Liver (tissue), 9 donors: ENCODE data around the gene PAAF1. TPM values are rescaled to one million over a fixed set of nuclear protein-coding genes. Genes with fewer than 3 reads are reported as not detected.

ENCODE experiments used
- DNase-seq: peaks from one replicate; pipeline ENCODE4 v3.0.0-alpha.2; 2017; ENCODE audit warnings: low spot score
- H3K27ac ChIP-seq, 2 donors: one replicate each; pipeline ENCODE4 v1.7.0; 2013; ENCODE audit warnings: inconsistent platforms in 2 of 2, low read length in 2 of 2, control low read depth in 1 of 2, low read depth in 1 of 2, mild to moderate bottlenecking in 1 of 2
- H3K27me3 ChIP-seq, 4 donors: one replicate each; pipeline versions ENCODE4 v1.6.1 to v1.7.0; 2013; ENCODE audit warnings: low read length in 3 of 4, inconsistent platforms in 1 of 4, mild to moderate bottlenecking in 1 of 4, moderate library complexity in 1 of 4; ENCODE audit not compliant: control insufficient read depth in 4 of 4, insufficient read depth in 4 of 4
- H3K36me3 ChIP-seq, 4 donors: one replicate each; pipeline versions ENCODE4 v1.6.1 to v1.7.0; 2013; ENCODE audit warnings: low read length in 3 of 4, mild to moderate bottlenecking in 3 of 4, low read depth in 1 of 4, moderate library complexity in 1 of 4; ENCODE audit not compliant: control insufficient read depth in 4 of 4, insufficient read depth in 3 of 4
- H3K4me1 ChIP-seq, 4 donors: one replicate each; pipeline versions ENCODE4 v1.6.1 to v1.7.0; 2013; ENCODE audit warnings: low read length in 3 of 4, mild to moderate bottlenecking in 3 of 4, moderate library complexity in 1 of 4; ENCODE audit not compliant: control insufficient read depth in 4 of 4, insufficient read depth in 4 of 4
- H3K4me3 ChIP-seq, 3 donors: one replicate each; pipeline versions ENCODE4 v1.6.1 to v1.7.0; 2013; ENCODE audit warnings: low read length in 3 of 3, control low read depth in 1 of 3, low read depth in 1 of 3, mild to moderate bottlenecking in 1 of 3
- H3K9ac ChIP-seq, 2 donors: one replicate each; pipeline ENCODE4 v1.7.0; 2013; ENCODE audit warnings: low read length in 2 of 2, mild to moderate bottlenecking in 2 of 2, moderate library complexity in 2 of 2, control low read depth in 1 of 2, low read depth in 1 of 2
- H3K9me3 ChIP-seq, 4 donors: one replicate each; pipeline versions ENCODE4 v1.6.1 to v1.7.0; 2013; ENCODE audit warnings: low read length in 3 of 4; ENCODE audit not compliant: control insufficient read depth in 4 of 4
- EGR1 ChIP-seq, 2 donors: IDR thresholded peaks; 2 replicates each; pipeline ENCODE4 v1.6.1; 2016 to 2018; ENCODE audit warnings: antibody characterized with exemption in 2 of 2, low read depth in 2 of 2
- FOXA1 ChIP-seq: IDR thresholded peaks from 2 replicates; pipeline ENCODE4 v1.6.1; 2016; ENCODE audit warnings: antibody characterized with exemption
- FOXA2 ChIP-seq: IDR thresholded peaks from 2 replicates; pipeline ENCODE4 v1.6.1; 2016; ENCODE audit warnings: antibody characterized with exemption
- GABPA ChIP-seq, 2 donors: IDR thresholded peaks in 1 of 2; conservative IDR thresholded peaks in 1 of 2; 2 replicates each; pipeline ENCODE4 v1.6.1; 2016; ENCODE audit warnings: antibody characterized with exemption in 2 of 2, mild to moderate bottlenecking in 1 of 2, moderate library complexity in 1 of 2
- HNF4A ChIP-seq, 2 donors: conservative IDR thresholded peaks; 2 replicates each; pipeline ENCODE4 v1.6.1; 2016; ENCODE audit warnings: antibody characterized with exemption in 2 of 2, mild to moderate bottlenecking in 2 of 2
- HNF4G ChIP-seq: IDR thresholded peaks from 2 replicates; pipeline ENCODE4 v1.6.1; 2016; ENCODE audit warnings: antibody characterized with exemption
- JUND ChIP-seq, 2 donors: IDR thresholded peaks; 2 replicates each; pipeline ENCODE4 v1.6.1; 2016; ENCODE audit warnings: antibody characterized with exemption in 2 of 2
- MAX ChIP-seq: IDR thresholded peaks from 2 replicates; pipeline ENCODE4 v1.6.1; 2016; ENCODE audit warnings: antibody characterized with exemption
- NR2F2 ChIP-seq: IDR thresholded peaks from 2 replicates; pipeline ENCODE4 v1.6.1; 2016; ENCODE audit warnings: antibody characterized with exemption
- RAD21 ChIP-seq, 2 donors: IDR thresholded peaks; 2 replicates each; pipeline ENCODE4 v1.6.1; 2016; ENCODE audit warnings: antibody characterized with exemption in 2 of 2, mild to moderate bottlenecking in 2 of 2
- RXRA ChIP-seq, 2 donors: IDR thresholded peaks; 2 replicates each; pipeline ENCODE4 v1.6.1; 2017 to 2018; ENCODE audit warnings: antibody characterized with exemption in 2 of 2, mild to moderate bottlenecking in 1 of 2
- SP1 ChIP-seq: IDR thresholded peaks from 2 replicates; pipeline ENCODE4 v1.6.1; 2018; ENCODE audit warnings: antibody characterized with exemption, mild to moderate bottlenecking
- TAF1 ChIP-seq: conservative IDR thresholded peaks from 2 replicates; pipeline ENCODE4 v1.6.1; 2016; ENCODE audit warnings: antibody characterized with exemption, mild to moderate bottlenecking
- YY1 ChIP-seq: IDR thresholded peaks from 2 replicates; pipeline ENCODE4 v1.6.1; 2016; ENCODE audit warnings: antibody characterized with exemption, mild to moderate bottlenecking
- WGBS: extraction: QIAGEN DNeasy Blood & Tissue Kit; methylation state at CpG from one replicate; pipeline ENCODE4 v1.1.7; 2013; 5-methylcytosine and 5-hydroxymethylcytosine counted together
- polyA plus RNA-seq, 2 donors: library from polyadenylated mRNA; stranded (reverse) in 1 of 2; unstranded in 1 of 2; fragments of 200-250 nt in 1 of 2; fragments of >200 nt in 1 of 2; fragmentation: Nextera tagmentation in 1 of 2; extraction: Ambion mirVana in 1 of 2; gene quantifications; one replicate each; pipeline versions ENCODE4 v1.2.1 to v1.2.3, GENCODE V29; 2013 to 2015
- total RNA-seq, 2 donors: library from RNA; depleted of rRNA; stranded (reverse); fragments of >200 nt; gene quantifications; one replicate each; pipeline ENCODE4 v1.2.3, GENCODE V29; 2014
- TF ChIP-seq, protein P1 (sequence below): IDR thresholded peaks from 2 replicates; pipeline ENCODE4 v1.6.1; 2016; ENCODE audit warnings: antibody characterized with exemption
- TF ChIP-seq, protein P2 (sequence below): IDR thresholded peaks from 2 replicates; pipeline ENCODE4 v1.6.1; 2016; ENCODE audit warnings: antibody characterized with exemption, mild to moderate bottlenecking
- TF ChIP-seq, protein P3 (sequence below): IDR thresholded peaks from 2 replicates; pipeline ENCODE4 v1.6.1; 2016; ENCODE audit warnings: antibody characterized with exemption
- donor health status: healthy.
- donor health status: healthy.
- donor health status: healthy.
- donor health status: healthy.
- donor health status: healthy.

Gene PAAF1
- total and polyA plus RNA-seq, 4 donors = 5.3 to 10.4 (median 8.3) TPM

- H3K27me3 ChIP-seq = no peaks in the 10 kb centered on the region
- peaks cover 0 to 3% (median 1%) of the 10 kb centered on the region in 4 donors for H3K36me3 ChIP-seq
- H3K9ac ChIP-seq = no peak overlapping the region
- no peaks in the 10 kb centered on the region for H3K9me3 ChIP-seq
- no peaks in the 10 kb centered on the region for H3K4me1 ChIP-seq
- no peak for DNase-seq
- no peak overlapping the region for H3K27ac ChIP-seq
- TF ChIP-seq, protein P1, sequence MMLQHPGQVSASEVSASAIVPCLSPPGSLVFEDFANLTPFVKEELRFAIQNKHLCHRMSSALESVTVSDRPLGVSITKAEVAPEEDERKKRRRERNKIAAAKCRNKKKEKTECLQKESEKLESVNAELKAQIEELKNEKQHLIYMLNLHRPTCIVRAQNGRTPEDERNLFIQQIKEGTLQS = no peak
- TF ChIP-seq SP1 = no peak
- no peak for TF ChIP-seq TAF1
- TF ChIP-seq, protein P2, sequence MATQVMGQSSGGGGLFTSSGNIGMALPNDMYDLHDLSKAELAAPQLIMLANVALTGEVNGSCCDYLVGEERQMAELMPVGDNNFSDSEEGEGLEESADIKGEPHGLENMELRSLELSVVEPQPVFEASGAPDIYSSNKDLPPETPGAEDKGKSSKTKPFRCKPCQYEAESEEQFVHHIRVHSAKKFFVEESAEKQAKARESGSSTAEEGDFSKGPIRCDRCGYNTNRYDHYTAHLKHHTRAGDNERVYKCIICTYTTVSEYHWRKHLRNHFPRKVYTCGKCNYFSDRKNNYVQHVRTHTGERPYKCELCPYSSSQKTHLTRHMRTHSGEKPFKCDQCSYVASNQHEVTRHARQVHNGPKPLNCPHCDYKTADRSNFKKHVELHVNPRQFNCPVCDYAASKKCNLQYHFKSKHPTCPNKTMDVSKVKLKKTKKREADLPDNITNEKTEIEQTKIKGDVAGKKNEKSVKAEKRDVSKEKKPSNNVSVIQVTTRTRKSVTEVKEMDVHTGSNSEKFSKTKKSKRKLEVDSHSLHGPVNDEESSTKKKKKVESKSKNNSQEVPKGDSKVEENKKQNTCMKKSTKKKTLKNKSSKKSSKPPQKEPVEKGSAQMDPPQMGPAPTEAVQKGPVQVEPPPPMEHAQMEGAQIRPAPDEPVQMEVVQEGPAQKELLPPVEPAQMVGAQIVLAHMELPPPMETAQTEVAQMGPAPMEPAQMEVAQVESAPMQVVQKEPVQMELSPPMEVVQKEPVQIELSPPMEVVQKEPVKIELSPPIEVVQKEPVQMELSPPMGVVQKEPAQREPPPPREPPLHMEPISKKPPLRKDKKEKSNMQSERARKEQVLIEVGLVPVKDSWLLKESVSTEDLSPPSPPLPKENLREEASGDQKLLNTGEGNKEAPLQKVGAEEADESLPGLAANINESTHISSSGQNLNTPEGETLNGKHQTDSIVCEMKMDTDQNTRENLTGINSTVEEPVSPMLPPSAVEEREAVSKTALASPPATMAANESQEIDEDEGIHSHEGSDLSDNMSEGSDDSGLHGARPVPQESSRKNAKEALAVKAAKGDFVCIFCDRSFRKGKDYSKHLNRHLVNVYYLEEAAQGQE = no peak
- TF ChIP-seq MAX = no peak
- TF ChIP-seq, protein P3, sequence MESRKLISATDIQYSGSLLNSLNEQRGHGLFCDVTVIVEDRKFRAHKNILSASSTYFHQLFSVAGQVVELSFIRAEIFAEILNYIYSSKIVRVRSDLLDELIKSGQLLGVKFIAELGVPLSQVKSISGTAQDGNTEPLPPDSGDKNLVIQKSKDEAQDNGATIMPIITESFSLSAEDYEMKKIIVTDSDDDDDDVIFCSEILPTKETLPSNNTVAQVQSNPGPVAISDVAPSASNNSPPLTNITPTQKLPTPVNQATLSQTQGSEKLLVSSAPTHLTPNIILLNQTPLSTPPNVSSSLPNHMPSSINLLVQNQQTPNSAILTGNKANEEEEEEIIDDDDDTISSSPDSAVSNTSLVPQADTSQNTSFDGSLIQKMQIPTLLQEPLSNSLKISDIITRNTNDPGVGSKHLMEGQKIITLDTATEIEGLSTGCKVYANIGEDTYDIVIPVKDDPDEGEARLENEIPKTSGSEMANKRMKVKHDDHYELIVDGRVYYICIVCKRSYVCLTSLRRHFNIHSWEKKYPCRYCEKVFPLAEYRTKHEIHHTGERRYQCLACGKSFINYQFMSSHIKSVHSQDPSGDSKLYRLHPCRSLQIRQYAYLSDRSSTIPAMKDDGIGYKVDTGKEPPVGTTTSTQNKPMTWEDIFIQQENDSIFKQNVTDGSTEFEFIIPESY = no peak
- TF ChIP-seq RAD21 (IDR thresholded peaks at IDR 0.05) = no peak
- TF ChIP-seq FOXA2 = no peak
- no peak for TF ChIP-seq FOXA1
- no peak for TF ChIP-seq HNF4G
- TF ChIP-seq RXRA (IDR thresholded peaks at IDR 0.05) = no peak
- H3K4me3 ChIP-seq = no peak overlapping the region
- 85% methylated on average over 4 of the region's 4 CpGs for WGBS
Observed at GRCh38 chr11:73939096-73939495, 62.3 kb downstream of the PAAF1 start.

- no peak overlapping the region for H3K9ac ChIP-seq
- H3K36me3 ChIP-seq = no peaks in the 10 kb centered on the region
- 97% methylated on average over 9 of the region's 9 CpGs for WGBS
Observed at GRCh38 chr11:73940801-73941570, 64.2 kb downstream of the PAAF1 start.

More at GRCh38 chr11:73940801-73941570, 64.2 kb downstream of the PAAF1 start:
- Histone ChIP-seq H3K9me3 (no peaks in the 10 kb centered on the region), H3K4me3 (no peak overlapping the region), H3K27ac (no peak overlapping the region), H3K4me1 (no peaks in the 10 kb centered on the region), H3K27me3 (no peaks in the 10 kb centered on the region)
- DNase-seq = no peak
- TF ChIP-seq JUND (IDR thresholded peaks at IDR 0.05) = no peak
- no peak for TF ChIP-seq SP1
- TF ChIP-seq TAF1 = no peak
- no peak for TF ChIP-seq RAD21 (IDR thresholded peaks at IDR 0.05)
- TF ChIP-seq, protein P1 = no peak
- no peak for TF ChIP-seq HNF4A (conservative IDR thresholded peaks at IDR 0.05)
- TF ChIP-seq YY1 = no peak
- TF ChIP-seq HNF4G = no peak
- TF ChIP-seq NR2F2 = no peak
- TF ChIP-seq, protein P2 = no peak
- TF ChIP-seq FOXA1 = no peak
- TF ChIP-seq EGR1 (IDR thresholded peaks at IDR 0.05; ENCODE audit: low read depth in 2 of 2) = no peak
- TF ChIP-seq GABPA (IDR thresholded peaks at IDR 0.05 in 1 of 2, conservative IDR thresholded peaks at IDR 0.05 in 1 of 2) = no peak
- no peak for TF ChIP-seq RXRA (IDR thresholded peaks at IDR 0.05)
- TF ChIP-seq FOXA2 = no peak
